GM18909 (cell line): ENCODE data around the gene NSMF.
A peak's percentile ranks its signal among the peaks of the same experiment; 100 is the strongest.

Source experiments
- ATAC-seq: cut with Tn5 transposase; IDR thresholded peaks from one replicate; pipeline ENCODE4 v1.9.1; 2021; ENCODE audit warnings: mild to moderate bottlenecking; ENCODE audit not compliant: unreplicated experiment, poor library complexity

NSMF gene

DNA sequence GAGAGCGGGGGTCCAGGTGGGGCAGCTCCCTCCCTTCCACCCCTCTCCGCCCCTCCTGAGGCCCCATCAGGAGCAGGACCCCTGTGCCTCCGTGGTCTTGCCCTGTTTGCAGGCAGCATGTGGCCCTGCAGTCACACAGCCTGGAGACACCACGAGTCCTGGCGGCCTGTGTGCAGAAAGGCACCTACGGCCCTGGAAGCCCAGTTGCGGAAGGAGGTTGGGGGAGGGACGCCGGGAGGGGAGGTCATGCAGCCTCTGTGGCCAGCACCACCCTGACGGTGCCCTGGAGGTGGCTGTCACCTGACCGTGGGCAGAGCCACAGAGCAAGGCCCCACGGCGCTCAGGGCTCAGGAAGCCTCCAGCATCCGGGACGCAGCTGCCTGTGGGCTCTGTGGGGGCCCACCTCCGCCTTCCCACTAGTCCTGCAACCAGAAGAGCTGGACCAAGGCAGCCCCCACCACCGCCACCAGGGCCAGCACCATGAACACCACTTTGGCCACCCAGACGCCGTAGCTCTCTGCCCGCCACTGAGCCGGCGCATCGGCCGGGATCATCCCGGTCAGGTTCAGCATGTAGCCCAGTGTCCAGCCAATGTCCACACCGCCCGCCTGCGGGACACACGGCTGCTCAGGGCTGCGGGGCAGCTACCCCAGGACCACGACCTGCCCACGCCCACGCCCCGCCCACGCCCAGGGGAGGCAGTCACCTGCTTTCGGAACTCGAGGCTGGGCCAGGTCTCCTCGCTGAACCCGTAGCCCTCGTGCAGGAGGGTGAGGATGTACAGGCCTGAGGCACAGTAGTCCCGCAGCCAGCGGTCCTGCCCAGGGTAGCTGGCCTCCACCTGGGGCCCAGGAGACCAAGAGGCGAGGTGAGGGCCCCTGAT, 24.4 kb downstream of the NSMF start:
- ATAC-seq, result no peak

DNA sequence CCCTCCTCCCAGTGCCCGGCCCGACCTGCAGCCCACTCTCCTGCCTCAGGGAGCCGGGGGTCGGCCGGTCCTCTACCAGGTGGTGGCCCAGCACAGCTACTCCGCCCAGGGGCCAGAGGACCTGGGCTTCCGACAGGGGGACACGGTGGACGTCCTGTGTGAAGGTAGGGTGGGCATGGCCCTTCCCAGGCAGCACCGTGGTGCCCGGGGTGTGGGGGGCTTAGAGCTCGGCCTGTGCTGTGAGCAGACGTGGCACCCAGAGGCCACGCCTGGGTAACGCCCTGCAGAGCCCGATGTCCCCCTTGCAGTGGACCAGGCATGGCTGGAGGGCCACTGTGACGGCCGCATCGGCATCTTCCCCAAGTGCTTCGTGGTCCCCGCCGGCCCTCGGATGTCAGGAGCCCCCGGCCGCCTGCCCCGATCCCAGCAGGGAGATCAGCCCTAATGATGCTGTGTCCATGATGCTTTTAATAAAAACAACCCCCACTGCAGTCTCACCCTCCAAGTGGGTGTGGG, 25.2 kb downstream of the NSMF start:
- no peak for ATAC-seq

DNA sequence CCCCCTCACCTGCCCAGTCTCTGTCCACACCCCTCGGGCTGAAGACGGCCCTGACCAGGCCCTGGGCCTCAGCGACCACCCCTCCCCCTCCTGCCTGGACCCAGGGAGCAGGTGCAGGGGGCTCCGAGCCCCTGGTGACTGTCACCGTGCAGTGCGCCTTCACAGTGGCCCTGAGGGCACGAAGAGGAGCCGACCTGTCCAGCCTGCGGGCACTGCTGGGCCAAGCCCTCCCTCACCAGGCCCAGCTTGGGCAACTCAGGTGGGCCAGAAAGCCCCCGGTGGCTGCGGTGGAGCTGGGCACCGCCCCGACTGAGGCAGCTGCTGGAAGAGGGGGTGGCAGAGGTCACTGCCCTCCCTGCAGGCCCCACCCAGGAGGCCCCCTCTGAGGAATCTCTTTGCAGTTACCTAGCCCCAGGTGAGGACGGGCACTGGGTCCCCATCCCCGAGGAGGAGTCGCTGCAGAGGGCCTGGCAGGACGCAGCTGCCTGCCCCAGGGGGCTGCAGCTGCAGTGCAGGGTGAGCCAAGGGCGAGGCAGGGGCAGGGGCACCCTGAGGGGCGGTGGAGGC, 25.7 kb downstream of the NSMF start:
- no peak for ATAC-seq

DNA sequence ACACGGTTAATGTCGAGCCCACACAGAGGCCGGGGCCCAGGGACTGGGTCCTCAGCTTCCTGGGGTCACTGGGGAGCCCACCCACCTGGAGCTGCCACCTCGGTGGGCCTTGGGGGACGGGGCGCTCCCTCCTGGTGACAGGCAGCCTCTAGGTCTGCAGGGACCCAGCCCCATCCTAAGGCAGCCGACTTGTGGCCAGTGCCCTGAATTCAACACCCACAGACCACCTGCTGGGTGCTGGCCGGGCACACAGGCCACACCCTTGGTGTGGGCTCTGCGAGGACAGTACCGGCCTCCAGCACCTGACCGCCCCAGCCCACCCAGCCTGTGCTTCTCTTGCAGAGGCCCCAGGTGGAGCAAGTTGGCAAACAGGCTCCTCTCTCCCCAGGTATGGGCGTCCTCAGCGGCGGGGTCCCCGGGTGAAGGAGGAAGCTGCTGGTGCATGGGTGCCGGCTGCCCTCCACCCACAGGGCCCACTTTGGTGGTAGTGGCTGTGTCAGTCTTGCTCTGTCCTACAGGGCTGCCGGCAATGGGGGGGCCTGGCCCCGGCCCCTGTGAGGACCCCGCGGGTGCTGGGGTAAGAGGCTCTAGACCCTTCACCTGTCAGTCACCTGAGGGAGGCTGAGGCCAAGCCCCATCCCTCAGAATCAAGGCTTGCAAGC, 26.3 kb downstream of the NSMF start:
- ATAC-seq, result no peak

DNA sequence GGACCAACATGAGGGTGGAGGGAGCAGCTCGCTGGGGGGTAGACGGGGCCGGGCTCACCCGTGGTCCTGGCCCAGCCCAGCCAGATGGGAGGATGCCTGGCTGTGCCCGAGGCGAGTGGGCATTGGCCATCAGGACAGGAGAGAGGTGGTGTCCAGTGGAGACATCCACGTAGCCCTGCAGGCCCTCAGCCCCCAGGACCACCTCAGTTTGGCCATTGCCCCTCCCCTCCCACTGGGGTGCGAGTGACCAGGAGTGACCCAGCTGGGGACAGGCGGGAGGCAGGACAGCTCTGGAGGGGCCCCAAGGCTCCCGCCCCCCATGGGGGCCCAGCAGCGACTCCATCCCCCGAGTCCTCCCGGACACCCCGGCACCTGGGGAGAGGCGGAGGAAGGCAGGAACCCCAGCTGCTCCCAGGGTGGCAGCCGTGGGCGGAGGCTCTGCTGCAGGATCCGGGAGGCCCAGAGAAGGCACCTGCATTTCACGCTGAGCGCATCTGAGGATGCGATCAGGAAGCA, 27.7 kb downstream of the NSMF start:
- no peak for ATAC-seq

DNA sequence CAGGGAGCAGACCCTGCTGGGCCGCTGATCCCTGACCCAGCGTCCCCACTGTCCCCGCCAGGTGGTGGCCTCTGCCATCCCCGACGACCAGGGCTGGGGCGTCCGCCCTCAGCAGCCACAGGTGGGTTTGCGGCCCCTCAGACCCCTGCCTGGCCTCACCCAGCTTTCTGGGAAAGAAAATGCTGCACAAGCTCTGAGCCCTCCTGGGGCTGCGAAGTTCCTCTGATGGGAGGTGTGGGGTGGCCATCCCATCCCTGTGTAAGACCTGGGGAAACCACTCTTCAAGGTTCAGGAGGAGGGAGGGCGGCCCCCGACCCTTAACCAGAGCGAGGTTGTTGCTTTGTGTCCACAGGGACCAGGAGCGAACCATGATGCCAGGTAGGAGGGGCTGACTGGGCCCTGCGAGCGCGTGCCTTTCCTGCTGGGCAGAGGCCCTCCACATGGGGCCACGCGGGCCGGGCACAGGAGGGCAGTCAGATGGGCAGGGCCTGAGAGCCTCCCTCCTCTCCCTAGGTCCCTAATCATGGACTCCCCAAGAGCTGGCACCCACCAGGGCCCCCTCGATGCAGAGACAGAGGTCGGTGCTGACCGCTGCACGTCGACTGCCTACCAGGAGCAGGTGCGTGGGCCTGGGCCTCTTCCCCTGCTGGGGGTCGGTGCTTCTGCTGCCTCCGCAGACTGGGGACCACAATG, 28.3 kb downstream of the NSMF start:
- no peak for ATAC-seq

DNA sequence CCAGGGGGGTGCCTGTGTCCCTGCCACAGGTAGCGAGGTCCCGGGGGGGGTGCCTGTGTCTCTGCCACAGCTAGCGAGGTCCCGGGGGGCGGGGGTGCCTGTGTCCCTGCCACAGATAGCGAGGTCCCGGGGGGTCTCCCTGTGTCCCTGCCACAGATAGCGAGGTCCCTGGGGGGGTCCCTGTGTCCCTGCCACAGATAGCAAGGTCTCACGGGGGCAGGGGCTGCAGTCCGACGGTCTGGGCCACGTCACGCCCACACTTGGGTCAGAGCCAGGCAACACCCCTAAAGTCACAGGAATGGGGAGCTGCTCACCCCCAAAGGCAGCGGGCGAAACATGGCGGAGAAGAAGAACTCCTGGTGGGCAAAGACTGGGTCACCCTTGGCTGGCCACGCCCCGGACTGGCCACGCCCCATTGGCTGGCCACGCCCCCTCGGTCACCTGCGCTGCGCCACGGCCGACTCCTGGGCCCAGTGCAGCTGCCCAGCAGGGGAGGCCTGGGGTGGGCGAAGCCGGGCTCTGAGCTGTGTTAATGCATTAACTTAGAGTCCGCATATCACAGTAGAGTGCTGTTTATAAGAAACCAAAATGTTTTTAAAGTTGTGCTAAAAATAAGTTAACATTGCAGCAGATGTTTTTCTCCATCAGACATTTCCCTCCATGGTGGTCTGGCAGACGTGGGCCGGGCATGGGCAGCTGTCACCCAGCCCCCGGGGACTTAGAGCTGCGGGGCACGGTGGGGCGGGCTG, 29.0 kb downstream of the NSMF start:
- no peak for ATAC-seq

DNA sequence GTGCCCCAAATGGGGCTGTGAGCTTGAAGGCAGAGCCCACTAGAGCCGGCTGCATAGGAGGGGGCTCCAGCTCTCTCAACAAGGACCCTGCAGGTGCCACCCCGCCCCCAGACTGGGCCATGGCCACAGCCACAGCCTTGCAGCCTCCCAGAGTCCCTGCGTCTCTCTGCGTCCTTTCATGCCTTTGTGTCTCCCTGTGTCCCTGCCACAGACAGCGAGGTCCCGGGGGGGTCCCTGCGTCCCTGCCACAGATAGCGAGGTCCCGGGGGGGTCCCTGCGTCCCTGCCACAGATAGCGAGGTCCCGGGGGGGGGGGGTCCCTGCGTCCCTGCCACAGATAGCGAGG, 29.6 kb downstream of the NSMF start:
- no peak for ATAC-seq

DNA sequence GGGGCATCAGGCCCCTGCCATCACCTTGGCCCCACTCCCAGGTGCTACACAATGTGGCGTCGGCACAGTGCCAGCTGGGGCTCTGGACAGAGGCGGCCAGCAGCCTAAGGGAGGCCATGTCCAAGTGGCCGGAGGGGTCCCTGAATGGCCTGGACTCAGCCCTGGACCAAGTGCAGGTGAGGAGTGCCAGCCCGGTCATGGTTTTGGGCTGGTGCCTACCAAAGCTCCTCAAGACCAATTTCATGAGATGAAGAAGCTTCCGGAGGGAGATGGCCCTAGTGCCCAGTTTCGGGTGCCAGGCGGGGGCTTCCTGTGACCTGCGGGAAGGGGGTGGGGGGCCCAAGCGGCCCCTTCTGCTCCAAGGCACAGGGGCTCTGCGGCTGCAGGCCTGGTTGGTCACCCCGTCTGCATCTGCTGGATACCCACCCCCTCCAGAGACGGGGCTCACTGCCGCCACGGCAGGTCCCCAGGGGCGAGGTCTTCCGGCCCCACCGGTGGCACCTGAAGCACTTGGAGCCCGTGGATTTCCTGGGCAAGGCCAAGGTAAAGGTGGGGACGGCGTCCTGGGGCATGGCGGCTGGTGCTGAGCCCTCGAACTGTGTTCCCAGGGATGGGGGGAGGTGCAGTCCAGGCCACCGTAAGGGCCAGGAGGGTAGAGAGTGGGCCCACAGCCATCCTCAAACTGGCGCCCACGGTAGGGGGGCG, 30.1 kb downstream of the NSMF start:
- ATAC-seq, result no peak

DNA sequence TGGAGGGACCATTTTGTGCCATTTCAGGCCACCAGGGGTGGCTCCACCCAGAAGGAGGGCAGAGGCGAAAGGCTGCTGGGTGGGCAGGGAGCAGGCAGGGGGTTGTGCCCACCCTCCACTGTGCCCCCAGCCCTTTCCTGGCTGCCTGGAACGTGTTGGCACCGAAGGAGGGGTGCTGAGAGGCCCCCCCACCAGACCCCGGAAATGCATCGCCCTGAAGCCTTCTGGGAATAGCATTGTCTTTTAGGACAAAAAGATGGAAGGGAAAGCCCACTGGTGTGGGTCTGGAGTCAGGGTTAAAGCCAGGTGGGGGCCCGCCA, 30.9 kb downstream of the NSMF start:
- no peak for ATAC-seq

DNA sequence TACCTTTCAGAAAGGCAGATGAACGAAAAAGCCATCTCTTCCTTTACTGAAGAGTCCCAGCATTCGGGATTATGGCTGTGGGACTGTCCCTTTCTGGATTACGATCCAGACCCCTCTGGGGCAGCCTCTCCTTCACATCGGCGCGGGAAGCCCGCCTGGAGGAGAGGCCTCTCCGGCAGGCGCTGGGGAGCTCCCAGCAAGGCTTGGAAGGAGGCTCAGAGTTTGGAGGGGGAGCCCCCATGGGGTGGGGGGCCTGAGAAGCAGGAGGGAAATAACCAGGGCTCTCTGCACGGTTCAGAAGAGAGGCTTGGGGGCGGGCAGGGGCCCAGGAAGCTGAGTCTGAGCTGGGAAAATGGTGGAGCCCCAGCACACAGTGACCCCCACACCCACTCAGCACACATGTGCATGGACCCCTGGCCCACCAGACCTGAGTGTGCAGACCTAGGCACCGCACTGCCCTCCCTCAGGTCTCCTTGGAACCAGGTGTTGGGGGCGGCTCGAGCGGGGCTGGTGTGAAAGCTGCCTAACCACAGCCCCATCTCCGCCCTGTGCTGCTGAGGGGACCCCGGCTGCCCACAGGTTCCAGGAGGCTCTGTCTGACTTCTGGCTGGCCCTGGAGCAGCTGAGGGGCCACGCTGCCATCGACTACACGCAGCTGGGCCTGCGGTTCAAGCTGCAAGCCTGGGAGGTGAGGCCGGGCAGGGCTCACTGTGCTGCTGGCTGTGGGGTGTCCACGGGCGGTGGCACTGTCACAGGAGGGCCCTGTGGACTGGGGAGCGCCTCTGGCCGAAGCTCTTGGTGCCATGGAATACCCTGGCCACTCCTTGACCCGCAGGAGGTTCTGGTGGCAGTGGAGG, 31.5 kb downstream of the NSMF start:
- ATAC-seq, result no peak

DNA sequence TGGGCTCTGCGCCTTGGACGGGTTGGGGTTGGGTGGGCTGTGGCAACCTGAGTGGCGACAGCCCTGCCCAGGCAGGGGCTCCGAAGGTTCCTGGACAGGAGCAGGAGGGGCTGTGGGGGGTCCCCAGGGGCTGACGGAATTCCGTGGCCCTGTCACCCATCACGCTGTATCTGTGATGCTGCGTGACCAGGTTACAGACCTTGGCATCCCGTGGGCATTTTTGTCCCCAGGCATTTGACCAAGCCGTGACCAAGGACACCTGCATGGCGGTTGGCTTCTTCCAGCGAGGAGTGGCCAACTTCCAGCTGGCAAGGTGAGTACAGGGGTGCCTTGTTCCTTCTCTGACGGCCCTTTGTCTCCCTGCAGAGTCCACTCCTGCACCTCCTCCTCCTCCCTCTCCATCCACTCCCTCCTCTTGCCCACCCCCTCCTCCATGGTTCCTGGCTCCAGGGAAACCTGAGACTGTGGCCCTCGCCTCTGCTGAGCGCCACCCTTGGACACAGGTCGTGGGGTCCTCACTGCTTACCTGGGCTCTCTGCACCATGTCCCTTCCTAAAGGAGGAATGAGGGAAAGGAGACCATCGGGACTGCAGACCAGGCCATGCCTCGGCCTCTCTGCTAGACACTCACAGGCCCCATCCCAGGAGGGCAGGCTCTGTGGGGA, 33.0 kb downstream of the NSMF start:
- ATAC-seq, result no peak

DNA sequence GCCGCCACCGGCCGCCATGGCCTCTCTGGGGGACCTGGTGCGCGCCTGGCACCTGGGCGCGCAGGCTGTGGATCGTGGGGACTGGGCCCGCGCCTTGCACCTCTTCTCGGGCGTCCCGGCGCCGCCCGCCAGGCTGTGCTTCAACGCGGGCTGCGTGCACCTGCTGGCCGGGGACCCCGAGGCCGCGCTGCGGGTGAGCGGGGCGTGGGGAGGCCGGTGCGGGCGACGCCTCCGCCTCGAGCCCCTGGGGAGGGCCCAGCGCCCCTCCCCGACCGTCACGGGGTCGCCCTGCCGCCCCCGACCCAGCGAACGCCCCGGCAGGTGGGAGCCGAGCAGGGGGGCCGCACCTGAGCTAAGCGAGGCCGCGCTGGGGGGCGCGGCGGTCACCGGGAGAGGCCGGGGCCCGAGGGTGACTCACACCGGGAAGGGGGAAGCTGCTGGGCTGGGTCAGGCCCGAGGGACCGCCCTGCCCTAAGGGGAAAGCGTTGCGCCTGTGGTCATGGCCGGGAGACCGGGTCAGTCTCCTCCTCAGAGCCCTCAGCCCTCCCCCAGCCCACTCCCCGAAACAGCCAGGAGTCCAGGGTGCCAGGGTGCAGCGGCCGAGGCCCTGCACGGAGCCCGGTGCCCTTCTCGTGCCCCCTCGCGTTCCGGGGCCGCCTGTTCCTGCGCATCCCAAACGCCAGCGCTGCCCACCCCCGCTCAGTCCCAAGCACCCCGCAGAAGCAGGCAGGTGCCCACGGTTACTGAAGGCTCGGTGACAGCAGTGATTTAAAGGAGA, 35.4 kb downstream of the NSMF start:
- peak; percentile 7 for ATAC-seq

DNA sequence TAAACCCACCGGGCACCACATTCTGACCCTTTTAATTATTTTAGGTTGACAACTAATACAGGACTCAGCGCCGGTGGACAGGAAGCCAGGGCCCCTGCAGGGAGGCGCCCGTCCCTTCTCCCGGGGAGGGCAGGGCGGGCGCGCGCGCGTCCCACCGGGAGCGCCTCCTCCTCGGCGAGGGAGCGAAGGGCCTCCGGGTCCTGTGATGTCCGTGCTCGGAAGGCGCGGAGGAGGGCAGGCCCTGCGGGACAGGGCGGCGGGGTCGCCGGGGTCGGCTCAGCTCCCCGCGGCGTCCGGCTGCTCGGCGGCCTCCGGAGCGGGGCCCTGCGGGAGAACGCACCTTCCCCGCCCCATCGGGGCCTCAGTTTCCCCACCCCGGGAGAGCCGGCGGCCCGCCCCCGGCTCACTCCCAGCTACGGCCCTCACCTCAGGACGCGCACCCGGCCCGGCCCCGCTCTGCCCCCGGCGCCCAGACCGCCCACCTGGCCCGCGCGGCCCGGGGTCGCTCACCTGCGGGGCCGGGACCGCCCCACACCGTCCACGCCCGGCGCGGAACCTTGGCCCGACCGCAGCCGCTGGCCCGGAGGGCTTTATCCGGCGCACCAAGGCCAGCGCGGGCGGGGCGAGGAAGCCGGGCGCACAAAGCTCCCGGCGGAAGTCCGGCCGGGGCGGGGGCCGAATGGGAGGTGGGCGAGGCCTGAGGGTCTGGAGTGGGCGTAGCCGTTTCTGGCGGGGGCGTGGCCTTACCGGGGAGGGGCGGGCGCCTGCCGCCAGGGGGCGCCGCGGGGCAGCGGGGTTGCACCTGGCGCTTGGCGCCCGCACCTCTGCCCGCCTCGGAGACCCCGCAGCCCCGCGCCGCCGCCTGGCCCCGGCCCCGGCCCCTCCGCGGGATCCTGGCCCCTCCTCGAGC, 36.3 kb downstream of the NSMF start, which contains the start of the genes EXD3 and NOXA1:
EXD3 (minus strand) TSS at position 559 of the 910 bp plus-strand sequence. CDS start 27,805 bp downstream, outside the sequence.
NOXA1 (plus strand) TSS at position 790 of the 910 bp plus-strand sequence. CDS start 137 bp downstream, outside the sequence.
- ATAC-seq, result peak; percentile 87

DNA sequence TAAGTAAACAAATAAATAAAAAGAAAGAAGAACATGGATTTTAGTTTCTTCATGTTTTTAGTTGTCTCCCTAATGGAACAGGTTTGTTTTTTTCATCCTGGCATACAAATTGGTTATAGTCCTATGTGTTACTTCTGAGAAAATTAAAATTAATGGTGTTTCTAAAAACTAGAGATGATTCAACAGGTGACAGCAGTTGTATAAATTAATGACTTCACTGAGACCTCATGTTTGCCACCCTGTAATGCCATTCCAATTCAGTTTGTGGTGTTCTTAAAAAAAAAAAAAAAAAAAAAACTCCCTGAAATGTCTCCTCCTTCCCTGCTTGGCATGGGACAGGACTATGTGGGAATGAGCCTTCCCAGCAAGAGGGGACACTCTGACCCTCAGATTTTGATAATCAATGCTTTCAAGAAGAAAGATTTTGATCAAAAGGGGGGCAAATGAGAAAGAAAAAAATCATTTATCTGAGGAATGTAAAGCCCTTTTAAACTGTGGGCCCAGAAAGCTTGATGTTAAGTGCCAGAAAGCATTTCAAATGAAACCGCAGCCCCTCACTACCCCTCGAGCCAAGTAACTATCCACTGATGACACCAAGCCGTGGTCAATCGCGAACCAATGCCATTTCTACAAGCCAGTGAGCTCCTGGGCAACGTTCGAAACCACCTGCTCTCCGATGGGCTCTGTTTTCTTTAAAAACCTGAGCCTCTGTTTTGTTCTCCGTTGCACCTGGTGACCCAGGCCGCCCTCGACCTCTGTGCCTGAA, 37.1 kb downstream of the NSMF start:
- peak; percentile 1 for ATAC-seq
